Measurements from ENCODE around the gene OSBPL2.

Gene OSBPL2

GRCh38 chr20:62329389-62330377 lies 91.4 kb downstream of the OSBPL2 start:
- FAIRE-seq = no peak

GRCh38 chr20:62330576-62331317 lies 92.4 kb downstream of the OSBPL2 start:
- FAIRE-seq = no peak

GRCh38 chr20:62331347-62331746 lies 93.0 kb downstream of the OSBPL2 start:
- no peak for FAIRE-seq

- no peak for FAIRE-seq
Observed at GRCh38 chr20:62332421-62332820, 94.1 kb downstream of the OSBPL2 start.

GRCh38 chr20:62332989-62333819 lies 94.9 kb downstream of the OSBPL2 start:
- no peak for FAIRE-seq

GRCh38 chr20:62333820-62334595 lies 95.7 kb downstream of the OSBPL2 start:
- FAIRE-seq = no peak

GRCh38 chr20:62334881-62335280 lies 96.6 kb downstream of the OSBPL2 start:
- no peak for FAIRE-seq

GRCh38 chr20:62335532-62335931 lies 97.2 kb downstream of the OSBPL2 start:
- FAIRE-seq = no peak

GRCh38 chr20:62336329-62336728 lies 98.0 kb downstream of the OSBPL2 start:
- FAIRE-seq = no peak

- no peak for FAIRE-seq
Observed at GRCh38 chr20:62336775-62337557, 98.6 kb downstream of the OSBPL2 start.

- FAIRE-seq = no peak
Observed at GRCh38 chr20:62337558-62338293, 99.4 kb downstream of the OSBPL2 start.

GRCh38 chr20:62338294-62338620 lies 99.9 kb downstream of the OSBPL2 start:
- no peak for FAIRE-seq

- FAIRE-seq = no peak
Observed at GRCh38 chr20:62339647-62340062, 101.3 kb downstream of the OSBPL2 start.

- FAIRE-seq = no peak
Observed at GRCh38 chr20:62342910-62343309, 104.6 kb downstream of the OSBPL2 start.

- no peak for FAIRE-seq
Observed at GRCh38 chr20:62344092-62344491, 105.8 kb downstream of the OSBPL2 start.

- FAIRE-seq = no peak
Observed at GRCh38 chr20:62344782-62345181, 106.5 kb downstream of the OSBPL2 start.

All from G401.6 (cell line).